H1 (cell line): ENCODE measurements around the gene EIF4E3. TPM values are rescaled to one million over a fixed set of nuclear protein-coding genes. Genes with fewer than 3 reads are reported as not detected.

Experiments
- CBX5 ChIP-seq: fragments of 300-800, 300-1000 bp; sonication (generic); IDR thresholded peaks from 2 replicates; pipeline ENCODE4 v1.7.1; 2016; ENCODE audit warnings: antibody characterized with exemption, low read length, low read depth
- GTF2F1 ChIP-seq: IDR thresholded peaks from 2 replicates; pipeline ENCODE4 v1.6.1; 2012; ENCODE audit warnings: low read depth, low read length, improper control_type of control experiment, borderline replicate concordance
- HDAC6 ChIP-seq: IDR thresholded peaks from one replicate; pipeline ENCODE4 v1.7.1; 2012; ENCODE audit warnings: low read depth, mild to moderate bottlenecking, inconsistent platforms, low read length, moderate library complexity
- NRF1 ChIP-seq: IDR thresholded peaks from 2 replicates; pipeline ENCODE4 v1.6.1; 2011; ENCODE audit warnings: mild to moderate bottlenecking, low read depth, low read length, improper control_type of control experiment
- polyA plus RNA-seq, 7 experiments: library from polyadenylated mRNA; depleted of rRNA in 3 of 7; stranded (reverse) in 5 of 7; unstranded in 2 of 7; fragments of >200 nt in 5 of 7; fragments of 200-250 nt in 2 of 7; gene quantifications; 1 replicate in 5 of 7; 2 replicates in 1 of 7; 4 replicates in 1 of 7; pipeline versions ENCODE4 v1.2.1 to v1.2.3, GENCODE V29; 2011 to 2013; ENCODE audit warnings: missing spikeins in 2 of 7, mixed read lengths in 2 of 7
- total RNA-seq: library from RNA; stranded (reverse); fragmentation: NEBNext Ultra II Directional; extraction: Animal tissue kit (Norgen Biotek cat#: 25700); gene quantifications from 2 replicates; pipeline ENCODE4 v1.2.1, GENCODE V29; 2021
- TF ChIP-seq, protein P1 (sequence below): fragments of 300-600 bp; sonication (generic); IDR thresholded peaks from 2 replicates; pipeline ENCODE4 v1.7.1; 2012; ENCODE audit warnings: low read length, moderate library complexity, mild to moderate bottlenecking, inconsistent platforms; ENCODE audit not compliant: insufficient replicate concordance

The EIF4E3 gene
- total and polyA plus RNA-seq, 2 of the 8 experiments (the other 6 are each of a cell fraction or from before 2014, with no cell fraction given): 5.2 to 17.0 TPM

GRCh38 chr3:71673486-71673885, 51.7 kb downstream of the EIF4E3 start (continued):
- TF ChIP-seq, protein P1, sequence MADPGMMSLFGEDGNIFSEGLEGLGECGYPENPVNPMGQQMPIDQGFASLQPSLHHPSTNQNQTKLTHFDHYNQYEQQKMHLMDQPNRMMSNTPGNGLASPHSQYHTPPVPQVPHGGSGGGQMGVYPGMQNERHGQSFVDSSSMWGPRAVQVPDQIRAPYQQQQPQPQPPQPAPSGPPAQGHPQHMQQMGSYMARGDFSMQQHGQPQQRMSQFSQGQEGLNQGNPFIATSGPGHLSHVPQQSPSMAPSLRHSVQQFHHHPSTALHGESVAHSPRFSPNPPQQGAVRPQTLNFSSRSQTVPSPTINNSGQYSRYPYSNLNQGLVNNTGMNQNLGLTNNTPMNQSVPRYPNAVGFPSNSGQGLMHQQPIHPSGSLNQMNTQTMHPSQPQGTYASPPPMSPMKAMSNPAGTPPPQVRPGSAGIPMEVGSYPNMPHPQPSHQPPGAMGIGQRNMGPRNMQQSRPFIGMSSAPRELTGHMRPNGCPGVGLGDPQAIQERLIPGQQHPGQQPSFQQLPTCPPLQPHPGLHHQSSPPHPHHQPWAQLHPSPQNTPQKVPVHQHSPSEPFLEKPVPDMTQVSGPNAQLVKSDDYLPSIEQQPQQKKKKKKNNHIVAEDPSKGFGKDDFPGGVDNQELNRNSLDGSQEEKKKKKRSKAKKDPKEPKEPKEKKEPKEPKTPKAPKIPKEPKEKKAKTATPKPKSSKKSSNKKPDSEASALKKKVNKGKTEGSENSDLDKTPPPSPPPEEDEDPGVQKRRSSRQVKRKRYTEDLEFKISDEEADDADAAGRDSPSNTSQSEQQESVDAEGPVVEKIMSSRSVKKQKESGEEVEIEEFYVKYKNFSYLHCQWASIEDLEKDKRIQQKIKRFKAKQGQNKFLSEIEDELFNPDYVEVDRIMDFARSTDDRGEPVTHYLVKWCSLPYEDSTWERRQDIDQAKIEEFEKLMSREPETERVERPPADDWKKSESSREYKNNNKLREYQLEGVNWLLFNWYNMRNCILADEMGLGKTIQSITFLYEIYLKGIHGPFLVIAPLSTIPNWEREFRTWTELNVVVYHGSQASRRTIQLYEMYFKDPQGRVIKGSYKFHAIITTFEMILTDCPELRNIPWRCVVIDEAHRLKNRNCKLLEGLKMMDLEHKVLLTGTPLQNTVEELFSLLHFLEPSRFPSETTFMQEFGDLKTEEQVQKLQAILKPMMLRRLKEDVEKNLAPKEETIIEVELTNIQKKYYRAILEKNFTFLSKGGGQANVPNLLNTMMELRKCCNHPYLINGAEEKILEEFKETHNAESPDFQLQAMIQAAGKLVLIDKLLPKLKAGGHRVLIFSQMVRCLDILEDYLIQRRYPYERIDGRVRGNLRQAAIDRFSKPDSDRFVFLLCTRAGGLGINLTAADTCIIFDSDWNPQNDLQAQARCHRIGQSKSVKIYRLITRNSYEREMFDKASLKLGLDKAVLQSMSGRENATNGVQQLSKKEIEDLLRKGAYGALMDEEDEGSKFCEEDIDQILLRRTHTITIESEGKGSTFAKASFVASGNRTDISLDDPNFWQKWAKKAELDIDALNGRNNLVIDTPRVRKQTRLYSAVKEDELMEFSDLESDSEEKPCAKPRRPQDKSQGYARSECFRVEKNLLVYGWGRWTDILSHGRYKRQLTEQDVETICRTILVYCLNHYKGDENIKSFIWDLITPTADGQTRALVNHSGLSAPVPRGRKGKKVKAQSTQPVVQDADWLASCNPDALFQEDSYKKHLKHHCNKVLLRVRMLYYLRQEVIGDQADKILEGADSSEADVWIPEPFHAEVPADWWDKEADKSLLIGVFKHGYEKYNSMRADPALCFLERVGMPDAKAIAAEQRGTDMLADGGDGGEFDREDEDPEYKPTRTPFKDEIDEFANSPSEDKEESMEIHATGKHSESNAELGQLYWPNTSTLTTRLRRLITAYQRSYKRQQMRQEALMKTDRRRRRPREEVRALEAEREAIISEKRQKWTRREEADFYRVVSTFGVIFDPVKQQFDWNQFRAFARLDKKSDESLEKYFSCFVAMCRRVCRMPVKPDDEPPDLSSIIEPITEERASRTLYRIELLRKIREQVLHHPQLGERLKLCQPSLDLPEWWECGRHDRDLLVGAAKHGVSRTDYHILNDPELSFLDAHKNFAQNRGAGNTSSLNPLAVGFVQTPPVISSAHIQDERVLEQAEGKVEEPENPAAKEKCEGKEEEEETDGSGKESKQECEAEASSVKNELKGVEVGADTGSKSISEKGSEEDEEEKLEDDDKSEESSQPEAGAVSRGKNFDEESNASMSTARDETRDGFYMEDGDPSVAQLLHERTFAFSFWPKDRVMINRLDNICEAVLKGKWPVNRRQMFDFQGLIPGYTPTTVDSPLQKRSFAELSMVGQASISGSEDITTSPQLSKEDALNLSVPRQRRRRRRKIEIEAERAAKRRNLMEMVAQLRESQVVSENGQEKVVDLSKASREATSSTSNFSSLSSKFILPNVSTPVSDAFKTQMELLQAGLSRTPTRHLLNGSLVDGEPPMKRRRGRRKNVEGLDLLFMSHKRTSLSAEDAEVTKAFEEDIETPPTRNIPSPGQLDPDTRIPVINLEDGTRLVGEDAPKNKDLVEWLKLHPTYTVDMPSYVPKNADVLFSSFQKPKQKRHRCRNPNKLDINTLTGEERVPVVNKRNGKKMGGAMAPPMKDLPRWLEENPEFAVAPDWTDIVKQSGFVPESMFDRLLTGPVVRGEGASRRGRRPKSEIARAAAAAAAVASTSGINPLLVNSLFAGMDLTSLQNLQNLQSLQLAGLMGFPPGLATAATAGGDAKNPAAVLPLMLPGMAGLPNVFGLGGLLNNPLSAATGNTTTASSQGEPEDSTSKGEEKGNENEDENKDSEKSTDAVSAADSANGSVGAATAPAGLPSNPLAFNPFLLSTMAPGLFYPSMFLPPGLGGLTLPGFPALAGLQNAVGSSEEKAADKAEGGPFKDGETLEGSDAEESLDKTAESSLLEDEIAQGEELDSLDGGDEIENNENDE: no peak
- no peak for TF ChIP-seq HDAC6
- TF ChIP-seq CBX5: no peak
- TF ChIP-seq GTF2F1: no peak
- TF ChIP-seq NRF1: no peak
